Measurements from ENCODE around the gene RNU7-1.

RNU7-1 gene

DNA sequence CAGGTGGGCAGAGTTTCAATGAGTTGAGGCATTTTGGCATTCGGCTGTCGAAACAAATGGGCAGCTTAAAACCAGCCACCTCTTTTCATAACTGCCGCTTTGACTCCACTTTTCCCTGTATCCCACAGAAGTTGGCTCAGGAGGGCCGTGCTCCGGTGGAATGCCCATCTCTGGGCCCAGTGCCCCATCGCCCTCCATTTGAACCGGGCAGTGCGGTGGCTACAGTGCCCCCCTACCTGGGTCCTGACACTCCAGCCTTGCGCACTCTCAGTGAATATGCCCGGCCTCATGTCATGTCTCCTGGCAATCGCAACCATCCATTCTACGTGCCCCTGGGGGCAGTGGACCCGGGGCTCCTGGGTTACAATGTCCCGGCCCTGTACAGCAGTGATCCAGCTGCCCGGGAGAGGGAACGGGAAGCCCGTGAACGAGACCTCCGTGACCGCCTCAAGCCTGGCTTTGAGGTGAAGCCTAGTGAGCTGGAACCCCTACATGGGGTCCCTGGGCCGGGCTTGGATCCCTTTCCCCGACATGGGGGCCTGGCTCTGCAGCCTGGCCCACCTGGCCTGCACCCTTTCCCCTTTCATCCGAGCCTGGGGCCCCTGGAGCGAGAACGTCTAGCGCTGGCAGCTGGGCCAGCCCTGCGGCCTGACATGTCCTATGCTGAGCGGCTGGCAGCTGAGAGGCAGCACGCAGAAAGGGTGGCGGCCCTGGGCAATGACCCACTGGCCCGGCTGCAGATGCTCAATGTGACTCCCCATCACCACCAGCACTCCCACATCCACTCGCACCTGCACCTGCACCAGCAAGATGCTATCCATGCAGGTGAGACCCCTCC is 5.0 kb upstream of the RNU7-1 start:
- DNase-seq = no peak

DNA sequence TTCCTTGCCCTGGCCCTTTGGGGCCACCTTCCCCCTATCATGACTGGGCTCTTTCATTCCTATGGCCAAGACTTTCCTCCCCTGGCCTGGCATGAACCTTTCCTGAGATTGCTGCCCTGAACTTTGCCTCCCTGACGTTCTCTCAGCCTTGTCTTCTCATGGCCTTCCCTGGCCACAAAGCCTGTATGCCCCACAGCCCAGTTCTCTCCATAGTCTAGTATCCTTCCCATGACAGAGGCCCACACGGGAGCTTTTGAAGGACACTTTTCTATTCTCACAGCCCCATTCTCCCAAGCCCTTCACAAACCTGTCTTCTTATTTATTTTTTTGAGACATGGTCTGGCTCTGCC is 4.5 kb upstream of the RNU7-1 start:
- DNase-seq = no peak

DNA sequence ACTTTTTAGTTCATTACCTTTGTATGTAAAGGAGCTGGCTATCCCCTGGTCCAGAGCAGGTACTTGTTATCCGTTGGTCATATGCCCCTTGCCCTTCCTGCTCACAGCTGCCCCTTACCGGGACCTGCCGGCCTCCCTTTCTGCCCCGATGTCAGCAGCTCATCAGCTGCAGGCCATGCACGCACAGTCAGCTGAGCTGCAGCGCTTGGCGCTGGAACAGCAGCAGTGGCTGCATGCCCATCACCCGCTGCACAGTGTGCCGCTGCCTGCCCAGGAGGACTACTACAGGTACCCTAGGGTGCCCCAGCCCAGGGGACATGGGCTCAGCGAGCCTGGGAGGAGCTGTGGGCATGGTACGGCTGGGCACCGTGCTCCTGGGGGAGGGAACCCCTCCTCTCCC is 2.3 kb upstream of the RNU7-1 start:
- DNase-seq = no peak

DNA sequence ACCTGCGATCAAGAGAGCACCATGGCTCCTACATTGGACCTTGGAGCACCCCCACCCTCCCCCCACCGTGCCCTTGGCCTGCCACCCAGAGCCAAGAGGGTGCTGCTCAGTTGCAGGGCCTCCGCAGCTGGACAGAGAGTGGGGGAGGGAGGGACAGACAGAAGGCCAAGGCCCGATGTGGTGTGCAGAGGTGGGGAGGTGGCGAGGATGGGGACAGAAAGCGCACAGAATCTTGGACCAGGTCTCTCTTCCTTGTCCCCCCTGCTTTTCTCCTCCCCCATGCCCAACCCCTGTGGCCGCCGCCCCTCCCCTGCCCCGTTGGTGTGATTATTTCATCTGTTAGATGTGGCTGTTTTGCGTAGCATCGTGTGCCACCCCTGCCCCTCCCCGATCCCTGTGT is 1.8 kb upstream of the RNU7-1 start:
- no peak for DNase-seq

DNA sequence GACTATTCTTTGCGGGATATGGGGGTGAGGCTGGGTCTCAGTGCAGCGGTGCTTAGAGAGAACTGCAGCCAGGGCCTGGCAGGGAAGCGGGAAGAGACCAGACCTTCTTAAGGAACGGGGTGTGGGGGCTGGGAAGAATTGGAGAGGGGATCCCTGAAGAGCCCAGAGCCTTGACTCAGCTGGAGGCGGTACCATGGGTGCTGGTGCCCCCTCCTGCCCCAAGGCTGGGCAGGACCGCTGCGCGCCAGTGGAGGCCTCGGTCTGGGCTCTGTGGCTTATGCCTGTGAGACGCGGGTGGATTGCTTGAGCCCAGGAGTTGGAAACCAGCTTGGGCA is 1.3 kb upstream of the RNU7-1 start:
- no peak for DNase-seq

DNA sequence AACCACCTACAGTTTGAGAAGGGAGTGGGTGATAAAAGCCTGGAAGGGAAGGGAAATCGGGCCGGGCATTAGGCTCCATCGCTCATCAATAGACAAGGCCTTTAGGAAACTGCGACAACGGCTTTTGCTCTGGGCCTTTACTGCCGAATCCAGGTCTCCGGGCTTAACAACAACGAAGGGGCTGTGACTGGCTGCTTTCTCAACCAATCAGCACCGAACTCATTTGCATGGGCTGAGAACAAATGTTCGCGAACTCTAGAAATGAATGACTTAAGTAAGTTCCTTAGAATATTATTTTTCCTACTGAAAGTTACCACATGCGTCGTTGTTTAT is 261 bp upstream of the RNU7-1 start:
- DNase-seq = peak; percentile 95

DNA sequence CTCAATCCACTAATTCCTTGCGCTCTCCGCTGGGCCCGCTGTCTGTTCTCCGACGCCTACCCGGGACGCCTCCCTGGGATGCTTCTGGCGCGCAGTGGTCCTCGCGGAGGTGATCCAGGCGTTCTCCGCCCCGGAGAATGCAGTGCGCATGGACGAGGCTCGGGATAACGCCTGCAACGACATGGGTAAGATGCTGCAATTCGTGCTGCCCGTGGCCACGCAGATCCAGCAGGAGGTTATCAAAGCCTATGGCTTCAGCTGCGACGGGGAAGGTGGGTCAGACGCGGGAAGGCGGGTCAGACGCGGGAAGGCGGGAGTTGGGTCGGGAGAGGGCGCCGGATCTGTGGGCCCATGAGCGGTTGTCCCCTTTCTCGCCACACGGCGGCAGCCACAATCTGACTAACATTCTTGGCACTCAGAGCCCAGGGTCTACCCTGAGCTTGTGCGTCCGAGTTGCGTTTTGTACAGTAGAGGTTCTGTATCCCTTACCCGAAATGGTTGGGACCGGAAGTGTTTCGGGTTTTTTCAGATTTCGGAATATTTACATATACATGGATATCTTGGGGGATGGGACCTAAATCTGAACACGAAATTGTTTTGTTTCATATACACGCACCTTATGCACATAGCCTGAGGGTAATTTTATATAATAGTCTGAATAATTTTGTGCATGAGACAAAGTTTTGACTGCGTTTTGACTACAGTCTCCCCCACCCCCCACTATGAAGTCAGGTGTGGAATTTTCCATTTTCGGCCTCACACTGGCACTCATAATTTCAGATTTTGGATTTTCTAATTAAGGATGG is 968 bp downstream of the RNU7-1 start:
- peak; percentile 96 for DNase-seq

DNA sequence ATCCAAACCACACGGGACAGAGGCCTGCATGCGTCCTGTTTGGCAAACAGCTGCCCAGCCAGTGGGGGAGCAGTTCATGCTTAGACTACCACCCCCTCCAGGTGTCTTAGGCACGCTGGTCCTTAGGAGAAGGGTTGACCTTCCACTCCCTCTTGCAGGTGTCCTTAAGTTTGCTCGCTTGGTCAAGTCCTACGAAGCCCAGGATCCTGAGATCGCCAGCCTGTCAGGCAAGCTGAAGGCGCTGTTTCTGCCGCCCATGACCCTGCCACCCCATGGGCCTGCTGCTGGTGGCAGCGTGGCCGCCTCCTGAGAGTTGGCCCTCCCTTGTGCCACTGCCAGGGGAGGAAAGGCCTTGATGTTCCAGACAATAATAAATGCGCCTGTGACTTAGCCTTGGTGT is 2.0 kb downstream of the RNU7-1 start:
- no peak for DNase-seq

DNA sequence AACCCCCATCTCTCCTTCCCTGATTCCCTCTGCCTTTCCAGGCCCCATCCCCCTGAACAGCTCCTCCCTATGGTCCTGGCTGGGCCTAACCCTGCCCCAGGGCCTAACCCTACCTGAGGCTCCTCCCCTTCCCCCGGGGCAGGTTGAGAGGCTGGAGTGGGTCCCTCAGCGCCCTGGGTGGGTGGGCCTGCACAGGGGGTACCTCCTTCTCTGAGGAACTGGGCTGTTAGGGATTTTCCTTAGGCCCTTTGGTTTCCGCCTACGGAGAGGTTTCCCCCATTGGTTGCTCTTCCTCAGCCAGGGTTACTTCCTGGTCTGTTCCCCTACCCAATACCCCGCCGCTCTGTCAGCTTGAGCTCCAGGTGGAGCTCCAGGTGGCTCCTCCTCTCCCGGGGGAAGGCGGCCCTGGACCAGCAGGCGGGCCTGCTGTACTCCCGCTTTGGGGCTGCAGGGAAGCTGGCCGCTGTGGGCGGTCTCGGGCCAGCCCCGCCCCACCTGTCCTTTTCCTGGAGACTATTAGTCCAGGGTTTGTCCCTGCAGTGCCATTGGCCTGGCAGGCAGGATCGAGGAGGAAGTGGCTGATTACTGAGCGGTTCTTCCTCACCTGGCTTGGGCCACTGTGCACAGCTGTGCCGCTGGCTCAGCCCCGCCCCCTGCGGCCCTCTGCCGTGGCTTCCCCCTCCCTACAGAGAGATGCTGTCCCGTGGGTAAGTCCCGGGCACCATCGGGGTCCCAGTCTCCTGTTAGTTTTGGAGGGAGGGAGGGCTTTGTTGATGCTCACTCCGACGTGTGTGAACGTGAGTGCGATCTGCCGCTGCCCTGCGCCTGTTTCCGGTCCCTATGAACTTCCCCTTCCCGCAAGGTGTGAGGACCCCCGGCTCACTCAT is 2.7 kb downstream of the RNU7-1 start:
- DNase-seq = peak; percentile 67

DNA sequence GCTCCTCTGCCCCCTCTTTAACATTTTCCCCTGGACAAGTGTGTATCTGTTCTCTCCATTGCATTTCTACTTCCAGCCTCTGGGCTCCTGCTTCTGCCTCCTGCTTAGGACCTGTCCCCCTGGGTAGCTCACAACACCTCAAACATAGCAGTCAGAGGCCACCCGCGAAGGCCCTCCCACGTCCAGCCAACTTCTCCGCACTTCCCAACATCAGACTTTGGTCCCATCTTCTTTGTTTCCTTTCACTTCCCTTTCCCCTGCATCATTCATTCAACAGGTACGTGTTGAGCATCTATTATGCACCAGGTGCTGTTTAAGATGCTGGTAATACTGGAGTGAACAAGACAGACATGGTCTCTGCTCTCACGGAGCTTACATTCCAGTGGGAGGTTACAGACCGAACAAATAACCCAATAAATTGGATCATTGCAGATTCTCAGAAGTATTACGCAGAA is 3.3 kb downstream of the RNU7-1 start:
- no peak for DNase-seq

DNA sequence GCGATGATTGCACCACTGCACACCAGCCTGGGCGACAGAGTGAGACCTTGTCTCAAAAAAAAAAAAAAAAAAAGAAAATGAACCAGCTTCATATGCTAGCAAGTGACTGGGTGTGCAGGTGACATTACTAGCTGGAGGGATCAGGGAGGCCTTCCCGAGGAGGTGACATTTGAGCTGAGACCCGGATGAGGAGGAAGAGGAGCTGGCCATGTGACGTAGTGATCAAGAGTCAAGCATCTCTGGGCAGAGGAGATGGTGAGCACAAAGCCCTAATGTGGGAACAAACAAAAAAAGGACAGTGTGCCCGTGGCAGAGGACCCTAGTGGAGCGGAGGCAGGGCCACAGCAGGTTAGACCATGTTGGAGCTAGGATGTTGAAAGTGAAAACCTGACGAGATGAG is 4.0 kb downstream of the RNU7-1 start:
- DNase-seq = no peak

DNA sequence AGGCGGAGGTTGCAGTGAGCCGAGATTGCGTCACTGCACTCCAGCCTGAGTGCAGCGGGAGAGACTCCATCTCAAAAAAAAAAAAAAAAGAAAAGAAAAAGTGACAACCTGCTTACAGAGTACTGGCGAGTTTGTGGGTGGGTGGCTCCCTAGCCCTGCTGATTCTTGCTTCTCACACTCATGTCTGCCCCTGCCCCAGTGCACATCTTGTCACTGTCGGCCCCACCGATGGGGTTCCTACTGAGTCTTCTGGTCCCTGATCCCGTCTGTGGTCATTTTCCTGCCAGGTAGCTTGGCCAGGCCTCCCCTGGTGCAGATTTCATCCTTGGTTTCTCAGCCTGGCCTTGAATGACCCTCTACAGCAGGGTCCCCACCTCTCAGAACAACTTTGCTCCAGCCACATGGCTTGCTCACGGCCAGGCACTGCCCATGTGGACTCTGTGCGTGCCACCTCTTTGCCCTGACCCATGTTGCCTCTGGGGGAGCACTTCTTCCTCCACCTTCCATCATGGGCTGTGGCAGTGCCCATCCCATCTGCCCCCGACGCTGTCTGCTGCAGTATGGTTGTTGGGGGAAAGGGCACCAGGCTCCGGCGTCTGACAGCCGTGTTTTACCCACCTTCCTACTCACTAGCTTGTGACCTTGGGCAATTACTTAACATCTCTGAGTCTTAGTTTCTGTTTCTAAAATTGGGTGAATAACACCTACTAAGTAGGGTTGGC is 5.4 kb downstream of the RNU7-1 start:
- peak; percentile 62 for DNase-seq

DNA sequence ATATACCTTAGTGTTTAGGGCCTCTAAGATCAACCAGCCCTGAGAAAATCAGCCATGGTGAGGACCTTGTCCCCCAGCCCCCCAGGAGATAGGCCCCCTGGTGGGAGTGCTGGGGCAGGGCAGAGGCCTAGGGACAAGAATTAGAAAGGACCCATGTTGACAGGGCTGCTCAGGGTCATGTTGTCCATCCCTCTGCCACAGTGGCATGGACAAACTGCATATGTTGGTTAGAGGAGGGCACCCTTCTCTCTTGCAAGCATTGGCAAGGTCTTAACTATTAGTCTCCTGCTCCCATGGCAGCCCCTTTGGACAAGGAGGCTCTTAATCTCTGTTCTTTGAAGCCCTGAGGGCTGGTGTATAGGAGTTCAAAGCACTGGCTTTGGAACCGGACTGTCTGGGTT is 6.8 kb downstream of the RNU7-1 start:
- peak; percentile 67 for DNase-seq

DNA sequence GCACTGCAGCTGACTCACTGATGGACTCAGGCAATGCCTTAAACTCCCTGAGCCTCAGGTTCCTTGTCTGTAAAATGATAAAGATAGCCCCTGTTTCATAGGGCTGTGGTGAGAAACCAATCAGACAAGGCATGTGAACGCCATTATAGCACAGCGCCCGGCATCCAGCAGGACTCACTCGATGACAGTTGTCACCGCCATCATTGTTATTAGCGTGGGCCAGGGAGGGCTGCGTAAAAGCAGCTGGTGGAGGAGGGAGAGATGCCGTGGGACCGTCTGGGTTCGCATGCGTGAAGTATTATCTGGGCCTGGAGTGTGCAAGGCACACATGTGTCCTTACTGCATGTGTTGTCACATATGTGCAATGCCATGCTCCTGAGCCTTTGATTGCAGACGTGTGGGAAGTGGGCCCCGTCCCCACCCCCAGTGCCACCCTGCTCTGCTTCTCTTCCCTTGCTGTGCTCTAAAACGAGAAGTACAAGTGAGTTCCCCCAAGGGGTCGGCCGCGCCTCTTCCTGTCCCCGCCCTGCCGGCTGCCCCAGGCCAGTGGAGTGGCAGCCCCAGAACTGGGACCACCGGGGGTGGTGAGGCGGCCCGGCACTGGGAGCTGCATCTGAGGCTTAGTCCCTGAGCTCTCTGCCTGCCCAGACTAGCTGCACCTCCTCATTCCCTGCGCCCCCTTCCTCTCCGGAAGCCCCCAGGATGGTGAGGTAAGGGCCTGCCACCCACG is 7.4 kb downstream of the RNU7-1 start, which contains the start of gene PTPN6:
Gene PTPN6 (plus strand): TSS at position 546 of the 730 bp plus-strand sequence. CDS start 157 bp downstream, at position 703.
- DNase-seq = peak; percentile 76

DNA sequence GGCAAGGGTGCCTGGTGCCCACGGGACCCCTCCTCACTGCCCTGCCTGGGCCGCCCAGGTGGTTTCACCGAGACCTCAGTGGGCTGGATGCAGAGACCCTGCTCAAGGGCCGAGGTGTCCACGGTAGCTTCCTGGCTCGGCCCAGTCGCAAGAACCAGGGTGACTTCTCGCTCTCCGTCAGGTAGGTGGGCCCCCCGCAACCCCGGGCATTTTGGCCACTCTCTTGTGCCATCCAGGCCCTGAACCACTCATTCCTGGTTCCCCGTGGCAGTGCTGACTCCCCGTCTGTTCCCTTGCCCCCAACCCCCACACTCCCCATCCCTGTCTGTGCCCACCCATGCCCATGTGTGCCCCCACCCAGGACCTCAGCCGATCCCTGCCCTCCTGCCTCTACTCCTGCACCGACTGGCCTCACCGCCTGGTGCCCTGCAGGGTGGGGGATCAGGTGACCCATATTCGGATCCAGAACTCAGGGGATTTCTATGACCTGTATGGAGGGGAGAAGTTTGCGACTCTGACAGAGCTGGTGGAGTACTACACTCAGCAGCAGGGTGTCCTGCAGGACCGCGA is 8.0 kb downstream of the RNU7-1 start:
- no peak for DNase-seq

DNA sequence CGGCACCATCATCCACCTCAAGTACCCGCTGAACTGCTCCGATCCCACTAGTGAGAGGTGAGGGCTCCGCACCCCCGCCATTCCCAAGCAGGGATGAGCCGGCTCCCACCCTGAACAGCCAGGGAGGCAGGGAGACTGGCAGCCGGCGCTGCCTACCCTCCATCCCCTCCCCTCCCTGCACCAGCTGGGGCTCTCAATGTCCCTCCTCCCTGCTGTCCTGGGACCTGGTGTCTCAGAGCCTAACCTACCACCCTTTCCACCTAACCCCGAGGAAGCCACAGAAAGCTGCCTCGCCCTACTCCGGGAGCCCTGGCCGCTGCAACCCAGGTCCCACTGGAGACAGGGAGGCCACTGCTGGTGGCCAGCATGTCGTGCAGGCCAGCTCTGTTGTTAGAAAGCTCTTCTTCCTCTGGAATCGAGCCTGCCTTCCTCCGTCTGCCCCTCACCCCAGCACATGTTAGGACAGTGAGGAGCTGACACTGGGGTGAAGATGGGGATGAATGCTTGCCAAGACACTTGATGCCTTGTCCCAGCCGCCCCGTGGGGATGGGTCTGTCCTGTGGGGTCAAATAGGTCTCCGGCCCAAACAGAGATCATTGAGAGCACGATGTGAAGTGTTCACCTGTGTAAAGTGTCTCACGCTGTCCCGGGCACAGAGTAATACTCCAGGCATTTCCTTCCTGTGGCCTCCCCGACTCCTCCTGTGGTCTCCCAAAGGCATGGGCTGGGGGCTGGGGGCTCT is 8.7 kb downstream of the RNU7-1 start:
- peak; percentile 59 for DNase-seq

DNA sequence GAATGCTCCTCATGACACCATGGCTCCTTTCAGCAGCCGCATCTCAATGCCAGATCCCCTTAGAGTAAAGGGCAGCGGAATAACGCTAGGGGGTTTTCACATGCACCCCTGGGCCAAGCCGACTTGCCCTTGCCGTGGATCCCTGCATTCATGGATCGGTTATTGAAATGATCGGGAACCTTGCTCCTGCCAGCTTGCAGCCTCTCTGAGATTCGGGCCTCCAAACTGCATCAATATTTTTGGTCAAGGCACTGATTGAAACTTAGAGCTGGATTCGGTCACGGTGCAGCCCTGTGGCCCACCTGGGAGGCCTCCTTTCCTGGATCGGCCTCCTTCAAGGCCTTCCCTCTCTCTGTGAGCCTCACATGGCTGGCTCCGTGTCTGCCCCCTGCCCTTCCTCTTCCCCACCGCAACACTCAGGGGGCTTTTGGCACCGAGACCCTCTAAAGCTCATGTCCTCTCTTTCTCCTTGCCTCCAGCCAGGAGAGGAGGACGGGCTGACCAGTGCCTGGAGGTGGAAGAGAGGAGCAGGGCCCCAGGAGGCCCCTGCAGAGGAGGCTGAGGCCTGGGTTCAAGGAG is 9.3 kb downstream of the RNU7-1 start:
- DNase-seq = no peak

DNA sequence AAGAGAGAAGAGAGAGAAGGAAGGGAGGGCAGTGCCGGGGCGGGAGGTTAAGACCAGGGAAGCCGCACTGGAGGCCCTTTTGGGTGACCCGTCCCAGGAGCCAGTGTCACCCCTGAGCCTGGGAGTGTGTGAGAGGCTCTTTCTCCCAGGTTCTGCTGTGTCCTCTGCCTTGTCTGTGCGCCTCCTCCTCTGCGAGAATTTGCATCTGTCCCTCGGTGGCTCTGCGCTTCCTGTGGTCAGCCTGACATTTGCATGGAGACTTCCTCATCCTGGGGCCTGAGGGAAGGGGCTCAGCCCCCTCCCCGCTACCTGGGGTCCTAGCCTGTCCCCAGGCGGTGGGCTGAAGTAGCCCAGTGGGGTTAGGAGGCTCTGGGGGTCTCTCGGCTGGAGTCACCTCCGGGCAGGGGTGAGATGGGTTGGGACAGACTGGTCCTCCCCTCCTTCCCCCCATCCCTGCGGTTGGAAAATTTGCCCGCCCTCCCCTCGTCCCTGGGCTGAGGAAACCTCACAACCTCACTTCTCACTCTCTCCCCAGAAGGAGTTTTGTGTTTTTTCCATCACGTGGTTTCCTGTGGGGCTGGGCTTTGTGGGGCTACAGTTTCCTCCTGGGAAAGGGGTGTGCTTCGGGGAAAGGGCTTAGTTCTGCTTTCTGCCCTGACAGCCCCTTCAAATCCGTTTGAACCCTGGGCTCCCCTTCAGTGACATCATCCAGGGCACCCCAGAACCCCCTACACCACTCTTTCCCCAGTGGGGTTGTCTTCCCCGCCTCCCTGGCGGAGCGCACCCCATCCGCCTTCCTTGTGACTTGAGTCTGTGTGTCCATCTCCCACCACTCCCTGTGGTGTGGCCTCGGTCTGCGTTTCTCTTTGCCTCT is 10.1 kb downstream of the RNU7-1 start:
- DNase-seq = peak; percentile 92

DNA sequence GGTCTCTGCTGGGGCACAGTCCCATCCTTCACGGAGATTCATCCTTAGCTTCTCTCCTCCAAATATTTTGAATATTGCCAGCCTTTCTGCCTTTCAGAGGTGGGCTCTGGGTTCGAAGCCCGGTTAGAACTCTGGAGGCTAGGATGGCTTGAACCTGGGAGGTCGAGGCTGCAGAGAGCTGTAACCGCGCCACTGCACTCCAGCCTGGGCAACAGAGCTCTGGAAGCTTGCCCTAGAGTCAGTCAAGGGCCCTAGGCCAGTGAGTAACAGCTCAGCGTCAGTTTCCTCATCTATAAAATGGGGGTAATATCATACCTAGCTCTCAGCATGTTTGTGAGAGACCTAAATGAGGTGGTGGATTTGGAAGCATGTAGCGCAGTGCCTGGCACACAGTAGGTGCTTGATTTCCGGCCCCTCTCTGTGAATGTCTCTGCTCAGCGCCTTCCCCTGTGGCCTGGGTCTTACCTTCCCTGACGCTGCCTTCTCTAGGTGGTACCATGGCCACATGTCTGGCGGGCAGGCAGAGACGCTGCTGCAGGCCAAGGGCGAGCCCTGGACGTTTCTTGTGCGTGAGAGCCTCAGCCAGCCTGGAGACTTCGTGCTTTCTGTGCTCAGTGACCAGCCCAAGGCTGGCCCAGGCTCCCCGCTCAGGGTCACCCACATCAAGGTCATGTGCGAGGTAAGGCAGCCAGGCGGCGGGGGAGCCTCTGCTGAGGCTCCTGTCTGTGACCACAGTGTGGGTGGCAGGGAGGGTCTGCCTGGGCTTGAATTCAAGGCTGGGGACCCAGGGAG is 10.9 kb downstream of the RNU7-1 start:
- DNase-seq = no peak
